A673 (cell line): ENCODE results near the gene STARD3NL. TPM values are rescaled to one million over a fixed set of nuclear protein-coding genes. Genes with fewer than 3 reads are reported as not detected.
"Not testable (repeated sequence)": the region's sequence is repeated elsewhere in the genome, so short reads cannot be mapped to it uniquely, and the experiment has no call there.

Experiments used
- BruUV-seq: library from RNA; stranded (reverse); fragments of 400-500 nt; replicated peaks from 2 replicates; lab custom pipeline; 2021; lab: Mats Ljungman, UMichigan
- CTCF ChIA-PET: fragments of 300-600 bp; sonication (Branson Sonifier 250); formaldehyde crosslinking; loops from one replicate; lab custom pipeline; 2022; ENCODE audit warnings: antibody characterized with exemption; lab: Charles Lee
- POLR2A ChIA-PET: fragments of 300-600 bp; sonication (Branson Sonifier 250); formaldehyde crosslinking; loops from one replicate; lab custom pipeline; 2022; ENCODE audit warnings: antibody characterized with exemption; ENCODE audit not compliant: low non-redundant PET; lab: Charles Lee
- DNase-seq: peaks from one replicate; pipeline ENCODE4 v3.0.0-alpha.2; 2015; ENCODE audit warnings: low spot score
- H3K27ac ChIP-seq: fragments of 200-600 bp; sonication (generic); 2 replicates; pipeline ENCODE4 v1.5.1; 2016; ENCODE audit warnings: mixed run types, low read depth, mild to moderate bottlenecking, mixed read lengths, antibody characterized with exemption, low read length; ENCODE audit not compliant: poor library complexity, severe bottlenecking
- H3K27me3 ChIP-seq: fragments of 200-600 bp; sonication (generic); replicated peaks from 2 replicates; pipeline ENCODE4 v1.6.1; 2017; ENCODE audit warnings: mixed run types, low read depth, mild to moderate bottlenecking, mixed read lengths, antibody characterized with exemption, low read length; ENCODE audit not compliant: insufficient read depth, poor library complexity
- H3K36me3 ChIP-seq: fragments of 200-600 bp; sonication (generic); 2 replicates; pipeline ENCODE4 v1.6.1; 2016; ENCODE audit warnings: mixed run types, mild to moderate bottlenecking, mixed read lengths, antibody characterized with exemption, low read length; ENCODE audit not compliant: insufficient read depth, poor library complexity, severe bottlenecking
- H3K4me1 ChIP-seq: fragments of 200-600 bp; sonication (generic); 2 replicates; pipeline ENCODE4 v1.6.1; 2017; ENCODE audit warnings: mixed run types, mild to moderate bottlenecking, mixed read lengths, antibody characterized with exemption, low read length; ENCODE audit not compliant: insufficient read depth, poor library complexity, severe bottlenecking
- H3K4me3 ChIP-seq: fragments of 200-600 bp; sonication (generic); 2 replicates; pipeline ENCODE4 v1.5.1; 2016; ENCODE audit warnings: low read depth, mixed run types, mild to moderate bottlenecking, mixed read lengths, low read length; ENCODE audit not compliant: poor library complexity, severe bottlenecking
- H3K9me3 ChIP-seq: fragments of 200-600 bp; sonication (generic); 2 replicates; pipeline ENCODE4 v1.6.1; 2016; ENCODE audit warnings: mixed run types, low read depth, mild to moderate bottlenecking, mixed read lengths, antibody characterized with exemption, low read length; ENCODE audit not compliant: poor library complexity, severe bottlenecking
- CTCF ChIP-seq: fragments of 300-800, 200-600 bp; sonication (generic); conservative IDR thresholded peaks from 2 replicates; pipeline ENCODE4 v1.5.1; 2017; ENCODE audit warnings: low read depth, mild to moderate bottlenecking, antibody characterized with exemption, low read length, moderate library complexity, mixed read lengths
- EZH2 ChIP-seq: fragments of 200-600 bp; sonication (generic); IDR thresholded peaks from 2 replicates; pipeline ENCODE4 v1.6.1; 2017; ENCODE audit warnings: borderline replicate concordance, low read depth, mild to moderate bottlenecking, mixed read lengths, antibody characterized with exemption, low read length; ENCODE audit not compliant: poor library complexity, severe bottlenecking
- intact Hi-C: fragments of 100-400 bp; cut with micrococcal nuclease; formaldehyde crosslinking; loops from one replicate; pipeline ENCODE4 v1.10.0; 2022; ENCODE audit not compliant: unreplicated experiment
- total RNA-seq: library from RNA; stranded (reverse); gene quantifications from 2 replicates; pipeline ENCODE4 v1.2.3, GENCODE V29; 2021

The STARD3NL gene
- total RNA-seq, 1 experiment from 2014 or later = 34.8 TPM

- intact Hi-C loops = no loop called here
- Histone ChIP-seq H3K27ac (no peak overlapping the region), H3K36me3 (no peaks in the 10 kb centered on the region), H3K27me3 (no peaks in the 10 kb centered on the region), H3K4me1 (no peaks in the 10 kb centered on the region), H3K9me3 (no peaks in the 10 kb centered on the region), H3K4me3 (no peak overlapping the region)
- BruUV-seq = no TSS peak
- ChIA-PET POLR2A (no interaction called here), CTCF (no interaction called here)
- TF ChIP-seq EZH2 = no peak
- TF ChIP-seq CTCF = no peak
- DNase-seq = no peak
Observed at GRCh38 chr7:38235606-38236005, 57.6 kb downstream of the STARD3NL start.

- H3K27ac ChIP-seq, intact Hi-C loops, CTCF ChIA-PET, H3K4me1 ChIP-seq, DNase-seq, H3K9me3 ChIP-seq, BruUV-seq, POLR2A ChIA-PET, H3K27me3 ChIP-seq, H3K4me3 ChIP-seq, H3K36me3 ChIP-seq: not testable (repeated sequence)
Observed at GRCh38 chr7:38239129-38239528, 61.1 kb downstream of the STARD3NL start.

GRCh38 chr7:38241071-38241470, 63.0 kb downstream of the STARD3NL start:
- BruUV-seq = no TSS peak
- Histone ChIP-seq H3K27ac (no peak overlapping the region), H3K4me3 (no peak overlapping the region), H3K27me3 (no peaks in the 10 kb centered on the region), H3K9me3 (no peaks in the 10 kb centered on the region), H3K36me3 (no peaks in the 10 kb centered on the region), H3K4me1 (no peaks in the 10 kb centered on the region)
- ChIA-PET POLR2A (interaction anchor here (0.6 kb wide), 1 partner anchor 148 kb away, joined by 3 read pairs; no protein-coding TSS in a partner anchor), CTCF (interaction anchor here (1.0 kb wide), 1 partner anchor 25 kb away, joined by 3 read pairs; no protein-coding TSS in a partner anchor)
- DNase-seq = no peak
- no peak for TF ChIP-seq CTCF
- TF ChIP-seq EZH2 = no peak
- intact Hi-C loops = no loop called here

- Histone ChIP-seq H3K9me3 (no peaks in the 10 kb centered on the region), H3K27ac (no peak overlapping the region), H3K4me3 (no peak overlapping the region), H3K27me3 (no peaks in the 10 kb centered on the region), H3K36me3 (no peaks in the 10 kb centered on the region), H3K4me1 (no peaks in the 10 kb centered on the region)
- CTCF ChIA-PET = no interaction called here
- DNase-seq = no peak
- intact Hi-C loops = no loop called here
- TF ChIP-seq EZH2 = no peak
- TF ChIP-seq CTCF = no peak
- BruUV-seq = no TSS peak
- POLR2A ChIA-PET = no interaction called here
Observed at GRCh38 chr7:38242814-38243213, 64.8 kb downstream of the STARD3NL start.

- BruUV-seq, H3K27ac ChIP-seq, POLR2A ChIA-PET, H3K36me3 ChIP-seq, H3K9me3 ChIP-seq, H3K4me3 ChIP-seq, CTCF ChIA-PET, DNase-seq, intact Hi-C loops, H3K27me3 ChIP-seq, H3K4me1 ChIP-seq: not testable (repeated sequence)
Observed at GRCh38 chr7:38243345-38243744, 65.3 kb downstream of the STARD3NL start.
